CD4-positive, alpha-beta T cell treated with Interleukin-2 at 100 ng/mL for 4 hours (primary cell): ENCODE data around the gene KCNJ4.

Source experiments
- DNase-seq: peaks from one replicate; pipeline ENCODE4 v3.0.0-alpha.2; 2020; ENCODE audit warnings: low spot score

The KCNJ4 gene

DNA sequence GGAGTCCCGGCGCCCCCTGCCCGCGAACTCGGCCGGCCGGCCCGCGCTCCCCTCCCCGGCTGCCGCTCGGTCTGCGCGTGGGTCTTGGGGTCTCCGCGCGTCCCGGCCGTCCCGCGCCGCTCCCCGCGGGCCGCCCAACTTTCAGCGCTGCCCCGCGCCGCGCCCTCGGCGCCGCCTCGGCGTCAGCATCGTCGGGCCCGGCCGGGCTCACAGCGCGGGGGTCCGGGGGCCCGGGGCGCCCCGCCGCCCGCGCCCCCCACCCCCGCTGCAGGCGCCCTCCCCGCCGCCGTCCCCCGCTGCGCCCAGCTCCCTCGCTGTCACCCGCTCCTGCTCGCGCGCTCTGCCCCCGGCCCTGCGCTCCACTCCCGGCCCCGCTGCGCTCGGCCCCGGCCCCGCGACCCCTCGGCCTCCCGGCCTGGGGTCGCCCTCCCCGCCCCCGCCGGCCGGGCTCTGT lies at the start of gene KCNJ4:
Gene KCNJ4 (minus strand): TSS at position 124 of the 454 bp plus-strand sequence. CDS start 27,067 bp downstream, outside the sequence.
- DNase-seq: no peak

GRCh38 chr22:38503021-38503420 lies 48.0 kb upstream of the KCNJ4 start:
- no peak for DNase-seq

DNA sequence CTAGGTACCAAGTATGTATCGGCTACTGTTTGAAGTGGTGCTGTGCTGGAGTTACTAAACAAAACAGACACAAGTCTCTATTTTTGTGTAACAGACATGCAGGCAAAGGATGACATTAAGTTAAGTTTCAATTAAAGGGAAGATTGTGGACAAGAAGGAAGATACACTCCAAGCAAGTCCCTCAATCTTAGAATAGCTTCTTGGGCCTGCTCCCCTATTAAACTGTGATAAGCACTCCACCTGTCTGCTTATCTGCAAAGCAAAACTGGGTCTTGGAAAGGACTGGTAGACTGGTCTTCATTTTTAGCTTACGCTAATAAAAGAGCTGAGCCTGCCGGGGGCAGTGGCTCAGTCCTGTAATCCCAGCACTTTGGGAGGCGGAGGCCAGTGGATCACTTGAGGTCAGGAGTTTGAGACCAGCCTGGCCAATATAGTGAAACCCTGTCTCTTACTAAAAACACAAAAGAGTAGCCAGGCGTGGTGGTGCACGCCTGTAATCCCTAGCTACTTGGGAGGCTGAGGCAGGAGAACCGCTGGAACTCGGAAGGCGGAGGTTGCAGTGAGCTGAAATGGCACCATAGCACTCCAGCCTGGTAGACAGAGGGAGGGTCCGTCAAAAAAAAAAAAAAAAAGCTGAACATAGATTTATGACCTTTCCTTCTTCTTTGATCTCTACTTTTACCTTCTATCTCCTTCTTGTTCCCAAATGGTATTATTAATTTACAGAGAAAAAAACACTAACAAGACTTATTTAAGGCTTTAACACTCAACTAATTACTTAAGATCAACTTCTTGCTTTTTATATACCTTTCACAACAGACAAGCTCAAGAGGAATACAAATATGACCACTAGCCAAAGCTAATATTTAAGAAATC lies 47.0 kb upstream of the KCNJ4 start:
- DNase-seq: no peak

DNA sequence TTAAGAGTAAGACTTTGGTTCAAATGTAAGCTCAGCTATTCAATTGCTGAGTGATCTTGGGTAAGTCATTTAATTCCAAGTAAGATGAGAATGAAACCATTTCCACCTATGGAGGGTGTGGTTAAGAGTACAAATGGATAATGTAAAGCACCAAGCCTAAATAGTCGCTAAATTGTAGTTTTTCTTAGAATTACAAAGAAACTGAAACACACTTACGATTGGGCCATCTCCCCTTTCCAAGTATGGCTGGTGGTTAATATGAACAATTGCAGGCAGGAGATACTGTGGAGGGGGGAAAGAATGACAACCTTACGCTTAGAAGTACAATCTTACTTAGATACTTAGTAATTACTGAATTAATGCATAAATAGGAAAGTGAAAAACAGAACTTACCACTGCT lies 42.9 kb upstream of the KCNJ4 start:
- DNase-seq: peak; percentile 28

GRCh38 chr22:38494939-38495338 lies 39.9 kb upstream of the KCNJ4 start:
- no peak for DNase-seq

DNA sequence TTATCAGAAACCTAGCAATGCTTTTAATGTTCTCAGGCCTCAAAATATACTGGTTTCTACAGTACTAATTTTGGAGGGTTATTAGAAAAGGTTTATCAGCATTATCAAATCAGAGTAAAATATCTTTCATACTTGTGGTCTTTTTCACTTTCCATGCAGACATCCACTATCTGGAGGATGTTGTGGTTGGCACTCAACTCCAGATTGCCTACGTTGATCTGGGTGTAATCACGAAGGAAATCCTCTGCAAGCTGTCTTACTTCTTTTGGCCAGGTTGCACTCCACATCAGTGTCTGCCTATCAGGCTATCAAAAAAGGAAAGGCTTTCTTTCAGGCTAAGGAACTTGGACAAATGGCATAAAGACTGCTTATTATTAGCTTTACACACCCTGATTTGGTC lies 39.5 kb upstream of the KCNJ4 start:
- no peak for DNase-seq

DNA sequence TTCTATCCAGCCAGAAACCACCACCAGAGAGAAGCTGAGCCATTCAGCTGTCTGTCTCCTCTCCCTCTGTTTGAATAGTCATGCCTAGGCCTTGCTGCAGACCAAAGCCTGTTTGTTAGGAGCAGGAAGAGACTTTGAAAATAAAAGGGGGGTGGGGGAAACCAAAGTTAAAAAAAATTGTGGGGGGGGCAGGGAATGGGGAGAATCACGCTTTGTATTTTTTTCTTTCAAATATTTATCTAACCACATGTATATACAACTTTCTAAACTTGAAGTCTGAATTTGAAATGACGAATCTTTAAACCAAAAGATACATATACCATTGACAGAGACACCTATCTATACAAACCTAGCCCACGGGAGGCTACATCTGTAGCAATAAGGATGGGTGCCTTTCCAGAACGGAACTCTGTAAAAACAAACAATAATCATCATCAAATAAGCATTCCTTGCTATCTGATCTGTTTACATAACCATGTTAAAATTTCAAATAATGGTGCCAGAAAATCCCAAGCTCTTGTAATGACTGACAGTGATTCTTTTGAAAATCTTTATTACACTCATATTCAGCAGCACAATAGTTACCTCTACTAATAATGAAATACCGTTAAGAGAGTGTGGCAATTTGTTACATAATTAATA lies 36.8 kb upstream of the KCNJ4 start:
- no peak for DNase-seq

GRCh38 chr22:38490915-38491314 lies 35.9 kb upstream of the KCNJ4 start:
- DNase-seq: no peak

GRCh38 chr22:38490475-38490874 lies 35.5 kb upstream of the KCNJ4 start:
- DNase-seq: no peak

DNA sequence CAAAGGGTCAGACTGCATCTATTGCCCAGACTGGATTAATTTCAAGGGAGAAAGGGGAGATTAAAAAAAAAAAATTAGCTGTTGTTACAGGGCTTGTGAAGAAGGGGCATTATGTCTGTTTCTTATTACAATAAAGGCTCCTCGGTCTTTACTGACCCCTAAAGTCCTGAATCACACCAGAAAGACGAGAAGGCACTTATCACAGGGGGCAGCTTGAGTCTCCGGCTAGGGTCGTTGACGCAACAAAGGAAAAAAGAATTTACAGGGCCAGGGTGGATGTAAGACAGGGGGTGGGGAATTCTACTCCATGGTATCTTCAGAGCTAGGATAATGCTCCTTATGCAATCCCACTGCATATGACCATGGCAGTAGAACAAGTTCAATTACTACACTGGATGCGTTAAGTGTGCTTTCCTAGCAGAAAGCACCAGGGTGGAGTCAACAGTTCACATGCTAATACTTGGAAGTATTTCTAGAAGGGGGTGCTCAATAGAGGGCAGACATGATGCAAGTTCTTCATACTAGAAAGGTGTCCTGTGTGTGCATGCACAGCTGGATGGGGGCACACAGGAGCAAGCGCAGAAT lies 34.7 kb upstream of the KCNJ4 start:
- DNase-seq: no peak

DNA sequence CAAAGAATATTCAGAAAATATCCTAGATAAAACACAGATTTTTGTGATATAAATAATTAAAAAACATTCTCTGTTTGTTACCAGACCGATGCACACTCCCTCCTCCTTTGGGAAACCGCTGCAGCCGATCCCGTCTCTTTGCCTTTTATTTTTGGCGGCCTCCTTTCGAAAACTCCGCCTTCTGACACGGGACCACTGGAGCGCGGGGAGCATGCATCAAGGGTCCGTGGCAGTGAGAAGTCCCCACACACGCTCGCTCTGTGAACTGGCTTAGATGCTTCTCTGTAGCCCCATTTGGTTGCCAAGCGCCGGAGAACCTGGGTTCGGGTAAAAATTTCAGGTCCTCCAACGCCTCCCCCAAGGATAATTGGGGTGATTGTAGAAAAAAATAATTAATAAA lies 34.1 kb upstream of the KCNJ4 start:
- DNase-seq: no peak

- no peak for DNase-seq
Observed at GRCh38 chr22:38487946-38488345, 32.9 kb upstream of the KCNJ4 start.

DNA sequence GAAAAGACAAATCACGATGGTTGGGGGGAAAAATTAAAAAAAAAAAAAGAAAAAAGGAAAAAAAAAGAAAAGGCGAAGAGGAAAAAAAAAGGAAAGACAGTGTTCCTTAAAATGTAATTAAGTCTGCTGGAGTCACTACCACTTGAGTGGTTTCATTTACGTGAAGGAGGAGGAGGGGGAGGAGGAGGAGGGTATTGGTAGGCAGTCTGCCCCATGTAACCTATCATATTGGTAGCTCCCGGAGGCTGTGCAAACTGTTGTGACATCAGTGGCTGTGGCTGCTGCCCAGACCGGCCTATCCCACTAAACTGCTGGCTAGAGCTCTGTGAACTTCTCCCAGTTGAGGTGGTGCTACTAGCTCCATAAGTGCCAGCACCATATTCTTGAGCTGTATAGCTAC lies 30.8 kb upstream of the KCNJ4 start:
- DNase-seq: no peak

DNA sequence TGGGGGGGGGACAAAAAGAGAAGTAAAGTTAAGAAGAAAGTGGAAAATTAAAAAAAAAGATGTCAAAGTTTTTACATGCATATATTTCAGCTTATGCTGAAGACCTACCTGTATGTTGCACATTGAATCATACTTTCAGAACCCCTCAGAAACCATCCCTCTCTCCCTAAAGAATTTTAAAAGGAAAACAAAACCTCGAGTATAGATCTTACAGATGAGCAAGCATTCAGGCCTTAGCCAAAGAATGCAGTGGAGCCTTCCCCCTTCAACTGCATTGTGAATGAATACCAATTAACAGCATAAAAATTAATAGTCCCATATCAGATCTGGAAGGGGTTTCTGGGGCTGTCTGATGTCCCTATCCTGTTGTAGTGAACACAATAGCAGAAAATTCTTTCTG lies 29.2 kb upstream of the KCNJ4 start:
- no peak for DNase-seq

DNA sequence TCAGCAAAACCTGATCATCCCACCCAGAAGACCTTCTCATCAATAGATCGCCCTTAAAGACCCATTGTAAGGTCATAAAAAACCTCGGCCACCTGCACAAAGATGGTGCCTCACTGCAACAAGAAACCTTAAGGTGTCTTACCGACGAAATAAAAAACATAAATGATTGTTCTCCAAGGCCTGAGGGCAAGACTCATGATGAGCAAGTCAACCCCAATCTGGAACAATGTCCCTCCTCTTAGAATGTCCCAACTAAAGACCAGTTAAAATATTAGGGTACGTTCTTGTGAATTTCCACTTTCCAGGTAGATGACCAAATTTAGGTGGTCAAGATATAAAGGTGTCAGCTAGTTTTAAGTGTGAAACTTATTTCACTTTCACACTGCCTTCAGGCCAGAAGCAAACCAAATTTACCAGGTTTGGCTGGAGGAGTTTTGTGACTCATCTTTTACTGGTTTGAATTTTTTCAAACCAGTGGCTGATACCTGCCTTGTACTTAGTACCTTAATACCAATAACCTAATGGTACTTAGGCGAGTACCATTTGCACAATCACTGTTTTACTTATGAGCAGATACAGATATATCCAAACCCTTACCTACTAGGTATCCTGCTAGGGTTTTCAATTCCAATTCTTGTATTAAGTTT lies 27.8 kb upstream of the KCNJ4 start:
- DNase-seq: no peak

DNA sequence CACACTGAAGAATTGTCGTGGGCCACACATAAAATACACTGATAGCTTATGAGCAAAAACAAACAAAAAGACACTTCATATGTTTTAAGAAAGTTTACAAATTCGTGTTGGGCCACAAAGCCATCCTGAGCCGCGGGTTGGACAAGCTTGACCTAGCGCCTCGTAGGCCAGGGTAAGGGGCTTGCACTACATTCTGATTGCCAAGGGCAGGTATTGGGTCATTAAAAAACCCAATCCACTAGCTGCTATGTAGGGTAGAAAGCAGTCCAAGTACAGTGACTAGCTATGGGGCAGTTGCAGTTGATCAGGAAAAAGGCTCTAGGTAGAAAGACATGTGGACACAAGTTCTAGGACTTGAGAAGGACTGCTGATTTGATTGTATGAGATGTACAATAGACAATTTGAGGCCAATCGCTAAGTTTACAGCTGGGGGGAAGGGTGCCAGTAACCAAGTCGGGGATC lies 26.9 kb upstream of the KCNJ4 start:
- no peak for DNase-seq

DNA sequence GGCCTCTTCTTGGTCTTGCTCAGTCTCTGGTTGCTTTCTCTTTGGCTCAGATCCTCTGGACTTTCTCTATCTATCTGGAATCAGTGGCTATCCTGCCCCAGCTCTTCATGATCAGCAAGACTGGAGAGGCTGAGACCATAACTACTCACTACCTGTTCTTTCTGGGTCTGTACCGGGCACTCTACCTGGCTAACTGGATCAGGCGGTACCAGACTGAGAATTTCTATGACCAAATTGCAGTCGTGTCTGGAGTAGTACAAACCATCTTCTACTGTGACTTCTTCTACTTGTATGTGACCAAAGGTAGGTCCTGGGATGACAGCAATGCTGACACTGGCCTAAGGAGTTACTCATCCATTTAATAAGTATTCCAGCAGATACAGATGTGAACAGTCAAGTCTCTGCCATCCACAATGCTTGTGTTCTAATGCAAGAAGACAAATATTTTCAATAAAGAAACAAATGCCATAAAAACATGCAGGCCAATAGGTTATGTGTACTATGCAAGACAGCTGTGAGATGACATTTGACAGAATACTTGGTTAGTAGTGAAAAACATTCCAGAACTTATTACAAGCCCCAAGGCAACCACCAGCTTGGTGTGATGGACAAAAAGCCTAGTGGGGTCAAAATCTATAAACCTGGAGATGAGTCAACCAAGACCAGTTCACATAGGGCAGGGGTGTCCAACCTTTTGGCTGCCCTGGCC lies 26.3 kb upstream of the KCNJ4 start:
- DNase-seq: no peak

GRCh38 chr22:38479096-38479837 lies 24.3 kb upstream of the KCNJ4 start:
- no peak for DNase-seq

- no peak for DNase-seq
Observed at GRCh38 chr22:38477585-38477984, 22.6 kb upstream of the KCNJ4 start.

DNA sequence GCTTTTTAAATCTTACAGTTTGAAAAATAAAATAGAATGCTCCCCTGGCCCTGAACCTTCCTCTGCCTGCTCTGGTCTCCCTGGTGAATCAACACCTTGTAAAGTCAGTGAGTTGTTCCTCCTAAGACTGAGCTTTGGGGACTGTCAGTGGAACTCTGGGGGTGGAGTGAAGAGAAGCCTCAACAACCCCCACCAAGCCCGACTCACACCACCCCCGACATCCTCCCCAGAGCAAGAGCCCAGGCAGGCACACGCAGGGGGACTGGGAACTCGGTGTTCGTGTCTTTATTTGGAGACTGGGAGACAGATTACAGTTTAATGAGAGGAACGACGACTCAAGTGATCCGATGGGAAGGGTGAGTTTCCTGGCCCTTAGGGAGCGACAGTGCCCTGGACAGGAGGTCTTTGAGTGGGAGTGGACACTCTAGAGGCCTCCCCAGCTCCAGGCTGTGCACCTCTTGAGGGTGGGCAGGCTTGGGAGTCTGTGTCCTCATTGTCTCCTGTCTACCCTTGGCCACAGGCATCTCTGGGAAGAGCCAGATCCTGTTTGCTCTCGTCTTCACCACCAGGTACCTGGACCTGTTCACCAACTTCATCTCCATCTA lies 19.1 kb upstream of the KCNJ4 start:
- DNase-seq: no peak

DNA sequence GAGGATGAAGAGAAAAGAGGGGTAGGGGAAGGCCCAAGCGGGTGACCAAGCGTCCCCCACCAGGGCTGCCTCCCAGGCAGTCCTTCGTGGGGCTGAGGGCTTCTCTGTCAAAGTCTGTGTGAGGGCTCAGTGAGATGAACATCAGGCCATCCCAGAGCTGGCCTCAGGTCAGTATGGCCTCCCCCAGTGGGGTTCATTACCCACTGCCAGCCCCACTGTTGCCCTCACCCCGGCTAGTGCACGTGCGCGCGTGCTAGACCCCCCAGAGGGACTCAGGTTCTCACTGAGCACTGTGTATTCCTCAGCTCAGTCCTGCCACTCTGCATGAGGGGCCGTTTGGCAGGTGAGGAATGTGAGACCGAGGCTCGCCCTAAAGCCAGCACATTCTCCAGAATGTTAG lies 16.2 kb upstream of the KCNJ4 start:
- no peak for DNase-seq
